Measurements from ENCODE around the gene SPAST.
"Not testable (repeated sequence)": the region's sequence is repeated elsewhere in the genome, so short reads cannot be mapped to it uniquely, and the experiment has no call there.

SPAST gene

DNA sequence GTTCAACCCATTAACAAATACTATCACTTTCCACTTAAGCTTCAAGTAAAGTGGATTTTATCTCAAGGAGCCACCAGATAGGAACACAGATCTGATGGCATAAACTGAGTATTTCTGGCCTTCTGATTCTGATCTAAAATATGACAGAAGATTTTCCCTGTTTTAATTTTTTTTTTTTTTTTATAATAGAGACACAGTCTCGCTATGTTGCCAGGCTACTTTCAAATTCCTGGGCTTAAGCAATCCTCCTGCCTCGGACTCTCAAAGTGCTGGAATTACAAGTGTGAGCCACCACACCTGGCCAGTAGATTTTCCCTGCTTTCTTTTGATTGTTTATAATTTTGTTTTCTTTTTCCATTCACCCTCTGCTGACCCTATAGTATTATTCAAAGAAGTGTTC, 65.7 kb downstream of the SPAST start:
- H3K27ac ChIP-seq, result no peak overlapping the region
- TF ChIP-seq ZFX (IDR thresholded peaks at IDR 0.05) (no peak), CTCF (conservative IDR thresholded peaks at IDR 0.05) (no peak)

DNA sequence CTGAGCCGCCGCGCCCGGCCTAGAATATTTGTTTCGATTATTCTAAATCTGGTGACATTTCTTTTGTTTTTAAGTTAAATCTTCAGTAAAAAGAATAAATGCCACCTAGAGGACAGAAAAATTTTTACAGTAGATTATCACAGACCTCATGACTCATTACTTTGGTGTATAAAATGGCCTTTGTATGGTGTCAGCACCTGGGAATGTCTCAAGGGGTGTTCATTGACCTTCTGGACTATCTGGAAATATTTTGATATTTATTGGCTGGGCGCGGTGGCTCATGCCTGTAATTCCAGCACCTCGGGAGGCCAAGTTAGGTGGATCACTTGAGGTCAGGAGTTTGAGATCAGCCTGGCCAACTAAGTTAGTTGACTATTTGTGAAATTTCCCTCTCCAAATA, 72.1 kb downstream of the SPAST start:
- TF ChIP-seq CTCF (conservative IDR thresholded peaks at IDR 0.05) (peak; percentile 43), ZFX (IDR thresholded peaks at IDR 0.05) (no peak)
- H3K27ac ChIP-seq, result no peak overlapping the region

DNA sequence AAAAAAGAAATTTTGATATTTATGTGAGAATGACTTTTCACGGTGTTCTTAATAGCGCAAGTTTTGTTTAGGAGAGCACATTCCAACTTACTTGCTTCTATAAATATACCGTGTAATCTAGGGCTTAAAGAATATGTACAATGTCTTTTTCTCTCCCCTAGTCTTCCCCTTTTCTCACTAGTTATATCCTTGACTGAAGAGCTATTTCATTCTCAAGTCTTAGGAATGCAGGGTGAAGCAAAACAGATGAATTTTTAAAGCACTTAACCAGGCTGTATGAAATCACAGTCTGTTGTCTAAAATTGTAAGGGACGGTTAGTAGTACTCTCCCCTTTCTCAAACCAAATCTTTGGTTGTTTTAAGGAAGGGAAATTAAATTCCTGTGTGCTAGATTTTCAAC, 72.7 kb downstream of the SPAST start:
- H3K27ac ChIP-seq, result no peak overlapping the region
- TF ChIP-seq ZFX (IDR thresholded peaks at IDR 0.05) (no peak), CTCF (conservative IDR thresholded peaks at IDR 0.05) (no peak)

GRCh38 chr2:32151544-32151943, 88.2 kb downstream of the SPAST start:
- not testable (repeated sequence) for H3K27ac ChIP-seq

- no peak for TF ChIP-seq ZFX (IDR thresholded peaks at IDR 0.05)
- TF ChIP-seq CTCF (conservative IDR thresholded peaks at IDR 0.05), result no peak
- no peak overlapping the region for H3K27ac ChIP-seq
Measured at GRCh38 chr2:32159678-32160077, 96.3 kb downstream of the SPAST start.

GRCh38 chr2:32161296-32161695, 97.9 kb downstream of the SPAST start:
- H3K27ac ChIP-seq, result no peak overlapping the region
- TF ChIP-seq CTCF (conservative IDR thresholded peaks at IDR 0.05) (no peak), ZFX (IDR thresholded peaks at IDR 0.05) (no peak)

DNA sequence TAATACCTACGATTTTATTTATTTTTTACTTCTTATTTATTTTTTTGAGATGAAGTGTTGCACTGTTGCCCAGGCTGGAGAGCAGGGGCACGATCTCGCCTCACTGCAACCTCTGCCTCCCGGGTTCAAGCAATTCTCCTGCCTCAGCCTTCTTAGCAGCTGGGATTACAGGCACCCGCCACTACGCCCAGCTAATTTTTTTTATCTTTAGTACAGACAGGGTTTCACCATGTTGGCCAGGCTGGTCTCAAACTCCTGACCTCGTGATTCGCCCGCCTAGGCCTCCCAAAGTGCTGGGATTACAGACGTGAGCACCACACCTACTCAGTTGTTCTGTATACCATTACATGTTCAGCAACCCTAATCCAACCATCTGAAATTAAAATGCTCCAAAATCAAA, 100.9 kb downstream of the SPAST start:
- H3K27ac ChIP-seq, result not testable (repeated sequence)

- H3K27ac ChIP-seq, result peak overlapping the region; percentile 92
Measured at GRCh38 chr2:32165027-32165347, 101.6 kb downstream of the SPAST start.

DNA sequence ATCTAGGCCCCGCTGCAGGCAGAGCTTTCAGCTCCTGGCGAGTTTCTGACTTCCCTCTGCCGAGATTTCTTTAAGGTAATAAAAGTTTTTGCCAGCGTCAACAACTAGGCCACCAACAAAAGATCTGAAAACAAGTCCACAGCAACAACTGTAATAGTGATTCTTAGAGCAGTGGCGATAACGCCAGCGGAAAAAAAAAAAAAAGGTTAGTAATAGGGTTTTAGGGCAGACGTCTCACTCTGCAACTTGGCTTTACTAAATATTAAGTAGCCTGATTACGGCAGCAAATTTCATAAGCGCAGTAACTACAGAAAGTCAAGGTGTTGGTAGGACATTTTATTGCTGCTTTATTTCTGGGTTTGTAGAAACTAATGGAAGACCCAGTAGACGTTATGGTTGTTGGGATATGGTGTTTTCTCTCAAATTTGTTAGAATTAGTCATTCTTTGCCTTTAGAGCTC, 102.8 kb downstream of the SPAST start:
- TF ChIP-seq ZFX (IDR thresholded peaks at IDR 0.05) (peak; percentile 28), CTCF (conservative IDR thresholded peaks at IDR 0.05) (no peak)
- H3K27ac ChIP-seq, result peak overlapping the region; percentile 92

All from C4-2B (cell line).